Chondrocyte (in vitro differentiated cells): ENCODE results near the gene OR51V1. TPM values are rescaled to one million over a fixed set of nuclear protein-coding genes. Genes with fewer than 3 reads are reported as not detected.

Experiments
- DNase-seq: peaks from one replicate; pipeline ENCODE4 v3.0.0; 2021; ENCODE audit warnings: mixed read lengths, low spot score
- H3K27ac Mint-ChIP-seq: one replicate; pipeline ENCODE4 v1.8.0; 2021; ENCODE audit warnings: mild to moderate bottlenecking, moderate library complexity, mixed read lengths; ENCODE audit not compliant: unreplicated experiment
- H3K27me3 Mint-ChIP-seq: 2 replicates; pipeline ENCODE4 v1.8.0; 2021; ENCODE audit warnings: low read depth, mixed read lengths
- H3K36me3 Mint-ChIP-seq: 2 replicates; pipeline ENCODE4 v1.8.0; 2021; ENCODE audit warnings: low read depth, mixed read lengths
- H3K4me1 Mint-ChIP-seq: 2 replicates; pipeline ENCODE4 v1.8.0; 2021; ENCODE audit warnings: low read depth, mild to moderate bottlenecking, mixed read lengths
- H3K4me3 Mint-ChIP-seq: one replicate; pipeline ENCODE4 v1.8.0; 2021; ENCODE audit warnings: mild to moderate bottlenecking, moderate library complexity, mixed read lengths; ENCODE audit not compliant: unreplicated experiment
- H3K9me3 Mint-ChIP-seq: 2 replicates; pipeline ENCODE4 v1.8.0; 2021; ENCODE audit warnings: low read depth, mixed read lengths
- CTCF ChIP-seq: fragments of 200-600 bp; sonication (generic); IDR thresholded peaks from 2 replicates; pipeline ENCODE4 v1.5.0; 2021; ENCODE audit warnings: antibody characterized with exemption, mild to moderate bottlenecking, moderate library complexity
- total RNA-seq: library from RNA; stranded (reverse); gene quantifications from 3 replicates; pipeline ENCODE4 v1.2.1, GENCODE V29; 2021

Gene OR51V1
- total RNA-seq, 1 donor from 2014 or later: not detected

GRCh38 chr11:5235364-5236095, 35.0 kb upstream of the OR51V1 start:
- H3K4me3 Mint-ChIP-seq: no peak overlapping the region
- H3K36me3 Mint-ChIP-seq: no peaks in the 10 kb centered on the region
- DNase-seq: no peak
- no peaks in the 10 kb centered on the region for H3K4me1 Mint-ChIP-seq
- H3K27ac Mint-ChIP-seq: no peak overlapping the region
- H3K27me3 Mint-ChIP-seq: peaks cover 34% of the 10 kb centered on the region
- TF ChIP-seq CTCF: no peak
- no peaks in the 10 kb centered on the region for H3K9me3 Mint-ChIP-seq

GRCh38 chr11:5234381-5234834, 33.9 kb upstream of the OR51V1 start, which contains the start of gene HBD:
HBD (minus strand) TSS chr11:5234483; CDS start chr11:5234433, 50 bp downstream.
- H3K4me1 Mint-ChIP-seq: no peaks in the 10 kb centered on the region
- H3K36me3 Mint-ChIP-seq: no peaks in the 10 kb centered on the region
- no peaks in the 10 kb centered on the region for H3K9me3 Mint-ChIP-seq
- no peak for TF ChIP-seq CTCF
- H3K27me3 Mint-ChIP-seq: peaks cover 28% of the 10 kb centered on the region
- no peak within 1 kb of the TSS for H3K4me3 Mint-ChIP-seq
- no peak for DNase-seq
- no peak within 1 kb of the TSS for H3K27ac Mint-ChIP-seq

DNA sequence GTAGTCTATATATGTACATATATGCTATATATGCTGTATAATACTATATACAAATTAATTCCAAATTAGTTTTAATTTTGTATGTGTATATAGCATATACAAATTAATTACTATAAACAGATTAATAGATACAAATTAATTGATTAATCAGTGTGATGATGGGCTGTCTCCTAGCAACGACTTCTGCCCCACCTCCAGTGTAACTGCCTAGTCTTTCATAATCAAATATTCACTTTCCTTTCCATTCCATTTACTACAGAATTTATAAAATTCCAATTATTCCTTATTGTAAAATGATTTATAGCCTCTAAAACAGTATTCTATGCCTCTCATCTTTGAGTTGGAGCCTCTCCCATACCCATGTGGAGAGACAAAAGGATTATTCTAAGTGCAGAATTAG, 32.8 kb upstream of the OR51V1 start:
- Mint-ChIP-seq H3K36me3 (no peaks in the 10 kb centered on the region), H3K9me3 (no peaks in the 10 kb centered on the region), H3K27me3 (peaks cover 23% of the 10 kb centered on the region), H3K4me3 (no peak overlapping the region), H3K4me1 (no peaks in the 10 kb centered on the region), H3K27ac (no peak overlapping the region)
- TF ChIP-seq CTCF: no peak
- no peak for DNase-seq

- no peaks in the 10 kb centered on the region for H3K36me3 Mint-ChIP-seq
- no peak for DNase-seq
- peaks cover 26% of the 10 kb centered on the region for H3K27me3 Mint-ChIP-seq
- no peaks in the 10 kb centered on the region for H3K9me3 Mint-ChIP-seq
- no peaks in the 10 kb centered on the region for H3K4me1 Mint-ChIP-seq
- H3K27ac Mint-ChIP-seq: no peak overlapping the region
- TF ChIP-seq CTCF: no peak
- H3K4me3 Mint-ChIP-seq: no peak overlapping the region
Measured at GRCh38 chr11:5232821-5233220, 32.3 kb upstream of the OR51V1 start.

DNA sequence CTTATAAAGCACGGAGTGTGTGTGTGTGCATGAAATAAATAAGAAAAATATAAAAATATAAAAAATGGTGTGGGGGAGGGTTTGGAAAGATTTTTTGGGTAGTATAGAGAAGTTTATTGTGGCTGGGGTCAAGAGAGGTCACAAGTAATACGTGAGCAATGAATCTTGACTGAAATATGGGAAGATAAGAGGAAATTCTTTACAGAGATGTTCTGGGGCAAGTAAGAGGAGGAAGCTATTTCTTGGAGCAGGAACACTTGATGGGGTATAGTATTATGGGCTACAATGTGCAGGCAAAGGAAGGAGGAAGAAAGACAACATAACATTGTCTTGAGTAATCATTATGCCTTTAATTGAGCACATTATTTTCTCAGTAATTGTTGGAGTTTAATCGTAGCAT, 31.7 kb upstream of the OR51V1 start:
- no peak overlapping the region for H3K4me3 Mint-ChIP-seq
- H3K27ac Mint-ChIP-seq: no peak overlapping the region
- no peaks in the 10 kb centered on the region for H3K9me3 Mint-ChIP-seq
- DNase-seq: no peak
- H3K36me3 Mint-ChIP-seq: no peaks in the 10 kb centered on the region
- H3K4me1 Mint-ChIP-seq: no peaks in the 10 kb centered on the region
- peaks cover 27% of the 10 kb centered on the region for H3K27me3 Mint-ChIP-seq
- TF ChIP-seq CTCF: no peak
